Central memory CD8-positive, alpha-beta T cell (primary cell): ENCODE measurements around the gene ITGB8.

Experiments
- ATAC-seq: fragments of 150-1000 bp; cut with Tn5 transposase; replicated peaks from 2 replicates; pipeline ENCODE4 v1.10.0; 2022; ENCODE audit warnings: mild to moderate bottlenecking, moderate FRiP score, moderate number of reproducible peaks; ENCODE audit not compliant: poor library complexity, severe bottlenecking; ENCODE audit errors: extremely low read depth
- DNase-seq, 2 donors: peaks; one replicate each; pipeline ENCODE4 v3.0.0; 2021; ENCODE audit warnings: low spot score in 2 of 2
- H3K27ac Mint-ChIP-seq: one replicate; pipeline ENCODE4 v1.8.0; 2022; ENCODE audit warnings: low read depth, mild to moderate bottlenecking, moderate library complexity, mixed read lengths
- H3K27me3 Mint-ChIP-seq: one replicate; pipeline ENCODE4 v1.8.0; 2022; ENCODE audit warnings: mixed read lengths
- H3K36me3 Mint-ChIP-seq: one replicate; pipeline ENCODE4 v1.8.0; 2022; ENCODE audit warnings: mild to moderate bottlenecking, moderate library complexity, mixed read lengths; ENCODE audit not compliant: insufficient read depth
- H3K4me1 Mint-ChIP-seq: one replicate; pipeline ENCODE4 v1.8.0; 2022; ENCODE audit warnings: mixed read lengths
- H3K4me3 Mint-ChIP-seq: one replicate; pipeline ENCODE4 v1.8.0; 2022; ENCODE audit warnings: mild to moderate bottlenecking, moderate library complexity, mixed read lengths
- H3K9me3 Mint-ChIP-seq: one replicate; pipeline ENCODE4 v1.8.0; 2022; ENCODE audit warnings: mixed read lengths

Gene ITGB8

GRCh38 chr7:20403331-20403730 lies 72.6 kb downstream of the ITGB8 start:
- H3K4me3 Mint-ChIP-seq = no peak overlapping the region
- no peaks in the 10 kb centered on the region for H3K4me1 Mint-ChIP-seq
- no peak for DNase-seq
- ATAC-seq = no peak
- peaks cover 4% of the 10 kb centered on the region for H3K36me3 Mint-ChIP-seq
- H3K9me3 Mint-ChIP-seq = no peaks in the 10 kb centered on the region
- no peaks in the 10 kb centered on the region for H3K27me3 Mint-ChIP-seq
- H3K27ac Mint-ChIP-seq = no peak overlapping the region

- H3K27ac Mint-ChIP-seq = no peak overlapping the region
- H3K9me3 Mint-ChIP-seq = no peaks in the 10 kb centered on the region
- no peak overlapping the region for H3K4me3 Mint-ChIP-seq
- H3K36me3 Mint-ChIP-seq = peaks cover 4% of the 10 kb centered on the region
- no peaks in the 10 kb centered on the region for H3K4me1 Mint-ChIP-seq
- no peaks in the 10 kb centered on the region for H3K27me3 Mint-ChIP-seq
- no peak for DNase-seq
- no peak for ATAC-seq
Measured at GRCh38 chr7:20404320-20404719, 73.6 kb downstream of the ITGB8 start.

- Mint-ChIP-seq H3K27ac (no peak overlapping the region), H3K4me1 (no peaks in the 10 kb centered on the region), H3K4me3 (no peak overlapping the region), H3K9me3 (no peaks in the 10 kb centered on the region), H3K36me3 (peaks cover 4% of the 10 kb centered on the region), H3K27me3 (no peaks in the 10 kb centered on the region)
- ATAC-seq = no peak
- no peak for DNase-seq
Measured at GRCh38 chr7:20407585-20408466, 77.1 kb downstream of the ITGB8 start.

GRCh38 chr7:20408467-20408826 lies 77.7 kb downstream of the ITGB8 start:
- H3K4me1 Mint-ChIP-seq = no peaks in the 10 kb centered on the region
- H3K36me3 Mint-ChIP-seq = peaks cover 4% of the 10 kb centered on the region
- no peak overlapping the region for H3K27ac Mint-ChIP-seq
- ATAC-seq = no peak
- DNase-seq = no peak
- no peaks in the 10 kb centered on the region for H3K9me3 Mint-ChIP-seq
- H3K27me3 Mint-ChIP-seq = no peaks in the 10 kb centered on the region
- H3K4me3 Mint-ChIP-seq = no peak overlapping the region

GRCh38 chr7:20409961-20410360 lies 79.3 kb downstream of the ITGB8 start:
- Mint-ChIP-seq H3K4me3 (no peak overlapping the region), H3K27ac (no peak overlapping the region), H3K27me3 (no peaks in the 10 kb centered on the region), H3K9me3 (no peaks in the 10 kb centered on the region), H3K36me3 (peaks cover 4% of the 10 kb centered on the region), H3K4me1 (no peaks in the 10 kb centered on the region)
- ATAC-seq (no peak), DNase-seq (no peak)

- H3K36me3 Mint-ChIP-seq = no peaks in the 10 kb centered on the region
- DNase-seq (no peak), ATAC-seq (no peak)
- no peak overlapping the region for H3K27ac Mint-ChIP-seq
- no peaks in the 10 kb centered on the region for H3K9me3 Mint-ChIP-seq
- no peaks in the 10 kb centered on the region for H3K4me1 Mint-ChIP-seq
- no peak overlapping the region for H3K4me3 Mint-ChIP-seq
- no peaks in the 10 kb centered on the region for H3K27me3 Mint-ChIP-seq
Measured at GRCh38 chr7:20411372-20411771, 80.7 kb downstream of the ITGB8 start.

GRCh38 chr7:20412032-20412431 lies 81.3 kb downstream of the ITGB8 start:
- Mint-ChIP-seq H3K27me3 (no peaks in the 10 kb centered on the region), H3K27ac (no peak overlapping the region), H3K4me1 (no peaks in the 10 kb centered on the region), H3K36me3 (no peaks in the 10 kb centered on the region), H3K4me3 (no peak overlapping the region), H3K9me3 (no peaks in the 10 kb centered on the region)
- DNase-seq = no peak
- ATAC-seq = no peak

- no peaks in the 10 kb centered on the region for H3K27me3 Mint-ChIP-seq
- H3K27ac Mint-ChIP-seq = no peak overlapping the region
- no peaks in the 10 kb centered on the region for H3K36me3 Mint-ChIP-seq
- H3K4me3 Mint-ChIP-seq = no peak overlapping the region
- no peak for ATAC-seq
- no peaks in the 10 kb centered on the region for H3K9me3 Mint-ChIP-seq
- no peak for DNase-seq
- no peaks in the 10 kb centered on the region for H3K4me1 Mint-ChIP-seq
Measured at GRCh38 chr7:20417260-20417659, 86.6 kb downstream of the ITGB8 start.

- Mint-ChIP-seq H3K27me3 (no peaks in the 10 kb centered on the region), H3K4me1 (no peaks in the 10 kb centered on the region), H3K9me3 (no peaks in the 10 kb centered on the region), H3K36me3 (no peaks in the 10 kb centered on the region), H3K27ac (no peak overlapping the region), H3K4me3 (no peak overlapping the region)
- DNase-seq (no peak), ATAC-seq (no peak)
Measured at GRCh38 chr7:20417675-20418382, 87.1 kb downstream of the ITGB8 start.

GRCh38 chr7:20424500-20424899 lies 93.8 kb downstream of the ITGB8 start:
- Mint-ChIP-seq H3K4me3 (no peak overlapping the region), H3K9me3 (no peaks in the 10 kb centered on the region), H3K36me3 (no peaks in the 10 kb centered on the region), H3K27ac (no peak overlapping the region), H3K4me1 (no peaks in the 10 kb centered on the region), H3K27me3 (no peaks in the 10 kb centered on the region)
- ATAC-seq (no peak), DNase-seq (no peak)

GRCh38 chr7:20430664-20431063 lies 100.0 kb downstream of the ITGB8 start:
- Mint-ChIP-seq H3K27ac (no peak overlapping the region), H3K36me3 (no peaks in the 10 kb centered on the region)

GRCh38 chr7:20431146-20431545 lies 100.4 kb downstream of the ITGB8 start:
- ATAC-seq (no peak), DNase-seq (no peak)
- Mint-ChIP-seq H3K27me3 (no peaks in the 10 kb centered on the region), H3K4me1 (no peaks in the 10 kb centered on the region), H3K36me3 (no peaks in the 10 kb centered on the region), H3K27ac (no peak overlapping the region), H3K4me3 (no peak overlapping the region), H3K9me3 (no peaks in the 10 kb centered on the region)

More at GRCh38 chr7:20430664-20431063, 100.0 kb downstream of the ITGB8 start:
- no peaks in the 10 kb centered on the region for H3K9me3 Mint-ChIP-seq
- DNase-seq = no peak
- no peak for ATAC-seq
- H3K4me3 Mint-ChIP-seq = no peak overlapping the region
- H3K27me3 Mint-ChIP-seq = no peaks in the 10 kb centered on the region
- H3K4me1 Mint-ChIP-seq = no peaks in the 10 kb centered on the region

- Mint-ChIP-seq H3K4me1 (no peaks in the 10 kb centered on the region), H3K36me3 (no peaks in the 10 kb centered on the region), H3K9me3 (no peaks in the 10 kb centered on the region), H3K4me3 (no peak overlapping the region), H3K27me3 (no peaks in the 10 kb centered on the region), H3K27ac (no peak overlapping the region)
- DNase-seq (no peak), ATAC-seq (no peak)
Measured at GRCh38 chr7:20432071-20432470, 101.4 kb downstream of the ITGB8 start.
